ENCODE results near the gene SORL1. TPM values are rescaled to one million over a fixed set of nuclear protein-coding genes. Genes with fewer than 3 reads are reported as not detected.

Gene SORL1
- total and polyA plus RNA-seq, 9 of the 15 experiments (the other 6 are each of a cell fraction or from before 2014, with no cell fraction given): 0.01 to 0.66 TPM; not detected in 7

DNA sequence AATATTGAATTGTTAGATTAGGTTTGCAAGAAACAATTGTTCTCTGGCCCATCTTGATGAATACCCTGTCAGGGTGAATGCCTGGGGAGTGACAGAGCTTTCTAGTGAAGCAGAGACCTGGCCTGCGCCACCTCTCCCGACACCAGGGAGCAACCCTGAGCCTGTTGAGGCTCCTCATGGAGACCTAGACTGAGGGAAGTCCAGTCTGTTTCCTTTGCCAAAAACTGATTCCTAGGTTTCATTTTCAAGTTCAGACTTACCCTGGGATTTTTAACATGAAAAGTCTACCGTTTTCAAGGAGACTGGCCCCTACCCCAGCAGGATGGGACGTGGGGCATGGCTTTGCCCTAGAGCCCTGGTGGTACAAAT, 174.4 kb downstream of the SORL1 start:
- no peak for ATAC-seq
- no peak overlapping the region for H2AFZ ChIP-seq (ENCODE audit: low read depth, low read length)
- 0% methylated on average over 4 of the region's 4 CpGs for WGBS (ENCODE audit: insufficient coverage, low coverage, missing lambda C conversion rate)
- in situ Hi-C loops (cut with MboI): no loop called here
- POLR2A ChIA-PET: no interaction called here
- H3K9me1 ChIP-seq (ENCODE audit: control insufficient read depth, insufficient read depth, low read length): no peaks in the 10 kb centered on the region
- FAIRE-seq: no peak
- intact Hi-C loops (cut with micrococcal nuclease): no loop called here
- H3K36me3 ChIP-seq (ENCODE audit: control insufficient read depth, insufficient read depth, low read length): no peaks in the 10 kb centered on the region
- no peaks in the 10 kb centered on the region for H3K4me1 ChIP-seq (replicated peaks in 1 of 2; ENCODE audit: control insufficient read depth in 2 of 2, insufficient read depth in 2 of 2, low read length in 2 of 2)
- no peak overlapping the region for H3K4me3 ChIP-seq
- H4K20me1 ChIP-seq (replicated peaks; ENCODE audit: control insufficient read depth, insufficient read depth, low read length): no peaks in the 10 kb centered on the region
- no TSS peak for BruUV-seq (replicated peaks)
- no peak overlapping the region for H3K4me2 ChIP-seq (ENCODE audit: insufficient read depth, low read length)
- no peaks in the 10 kb centered on the region for H3K9me3 ChIP-seq (replicated peaks; ENCODE audit: control insufficient read depth, insufficient read depth, low read depth, low read length)
- no peak overlapping the region for H3K9ac ChIP-seq (ENCODE audit: insufficient read depth in 1 of 2, low read depth in 2 of 2, low read length in 2 of 2)
- no peak overlapping the region for H3K27ac ChIP-seq (ENCODE audit: extremely low read depth, low read depth, low read length)
- CTCF ChIA-PET (ENCODE audit: low intra/inter-chr PET ratio): no interaction called here
- no peak for DNase-seq (ENCODE audit: extremely low read depth in 1 of 4, low spot score in 3 of 4)
- no peaks in the 10 kb centered on the region for H3K79me2 ChIP-seq (ENCODE audit: control insufficient read depth, insufficient read depth, low read length)
- no peaks in the 10 kb centered on the region for H3K27me3 ChIP-seq (ENCODE audit: control insufficient read depth in 2 of 2, insufficient read depth in 2 of 2, low read length in 2 of 2)
- TF ChIP-seq DDX20 (tag; IDR thresholded peaks at IDR 0.05; ENCODE audit: low read depth) (no peak), PHTF2 (CRISPR knock-in tag; IDR thresholded peaks at IDR 0.05) (no peak), RBM17 (IDR thresholded peaks at IDR 0.05; ENCODE audit: borderline replicate concordance, low read depth, low read length) (no peak), GATAD2B (IDR thresholded peaks at IDR 0.05; ENCODE audit: borderline replicate concordance) (no peak), ZNF507 (tag; conservative IDR thresholded peaks at IDR 0.05) (no peak), ZNF76 (CRISPR knock-in tag; IDR thresholded peaks at IDR 0.05; ENCODE audit: borderline replicate concordance) (no peak), SIRT6 (IDR thresholded peaks at IDR 0.05; ENCODE audit: low read depth, low read length) (no peak), EHMT2 (IDR thresholded peaks at IDR 0.05) (no peak), ZNF253 (CRISPR knock-in tag; conservative IDR thresholded peaks at IDR 0.05) (no peak), HDAC1 (IDR thresholded peaks at IDR 0.05) (no peak), GTF2A2 (tag; IDR thresholded peaks at IDR 0.05) (no peak)
- TF ChIP-seq, protein P1, sequence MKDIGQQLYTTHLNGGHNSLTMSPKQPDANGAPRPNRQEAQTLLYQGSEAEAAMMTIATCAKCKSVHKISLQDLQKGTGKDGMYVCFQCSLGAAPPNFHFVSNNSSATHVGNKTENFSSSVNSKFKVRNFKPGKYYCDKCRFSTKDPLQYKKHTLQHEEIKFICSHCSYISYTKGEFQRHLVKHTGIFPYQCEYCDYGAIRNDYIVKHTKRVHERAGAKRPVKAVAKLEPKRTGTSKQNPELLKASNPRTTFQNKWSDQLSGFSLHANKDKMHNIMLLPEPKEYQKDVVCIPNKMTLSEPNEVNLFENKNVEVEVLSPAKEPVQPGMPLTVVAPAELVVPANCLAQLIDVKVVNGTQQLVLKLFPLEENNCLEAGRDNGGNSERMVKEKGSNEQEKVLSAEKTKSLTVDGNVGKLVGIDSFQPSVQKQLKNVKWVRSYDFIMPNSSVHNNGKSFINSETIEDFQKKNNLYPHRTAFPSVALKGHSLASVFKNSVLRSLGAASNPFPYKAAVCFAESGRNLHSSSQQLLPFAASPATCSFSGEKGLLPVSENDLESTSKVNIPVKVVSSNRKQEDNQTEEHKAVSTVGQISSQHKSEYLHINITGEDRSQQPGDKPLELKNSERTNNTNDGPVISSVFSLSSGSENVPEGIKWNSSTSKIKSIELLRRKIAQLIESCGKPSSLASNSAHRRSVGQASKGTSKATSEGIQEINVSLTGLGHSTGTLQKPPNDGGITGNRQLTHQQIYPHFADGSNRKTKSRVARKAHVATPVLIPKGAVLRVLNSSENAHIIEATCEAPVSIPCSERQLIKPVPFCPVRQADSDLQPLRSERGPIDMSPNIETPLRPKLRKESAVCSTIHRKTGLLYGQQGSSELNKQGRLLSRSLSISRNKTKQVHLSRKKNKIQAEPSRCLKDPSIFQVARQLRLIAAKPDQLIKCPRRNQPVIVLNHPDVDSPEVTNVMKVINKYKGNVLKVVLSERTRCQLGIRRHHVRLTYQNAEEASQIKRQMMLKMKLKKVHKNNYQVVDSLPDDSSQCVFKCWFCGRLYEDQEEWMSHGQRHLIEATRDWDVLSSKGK (CRISPR knock-in tag; IDR thresholded peaks at IDR 0.05): no peak
